Stimulated activated CD4-positive, alpha-beta T cell treated with anti-CD3 and anti-CD28 coated beads, Interleukin-15, amount 100 ng/mL, for 48 hours (primary cell): ENCODE results near the gene LRRC4C.
"Not testable (repeated sequence)": the region's sequence is repeated elsewhere in the genome, so short reads cannot be mapped to it uniquely, and the experiment has no call there.

Experiments used
- DNase-seq, 2 donors: peaks; one replicate each; pipeline ENCODE4 v3.0.0-alpha.2; 2020; ENCODE audit warnings: low read depth in 2 of 2

LRRC4C gene

DNA sequence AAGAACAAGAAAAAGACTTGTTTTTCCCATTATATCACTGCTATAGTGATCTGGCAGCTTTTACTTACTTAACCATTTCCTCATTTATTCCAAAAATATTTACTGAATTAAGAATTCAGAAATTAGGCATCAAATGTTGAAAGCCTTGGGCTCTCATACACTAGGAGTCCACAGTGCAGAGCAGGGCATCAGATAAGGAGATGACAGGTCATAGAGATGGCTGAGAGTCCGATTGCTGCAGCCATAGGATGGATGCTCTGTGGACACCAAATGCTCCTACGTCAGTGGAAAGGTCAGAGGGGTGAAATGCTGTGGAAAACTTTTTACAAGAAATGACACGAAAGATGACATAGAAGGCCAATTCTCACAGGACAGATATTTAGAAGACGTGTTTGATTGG, 771.1 kb downstream of the LRRC4C start:
- no peak for DNase-seq

DNA sequence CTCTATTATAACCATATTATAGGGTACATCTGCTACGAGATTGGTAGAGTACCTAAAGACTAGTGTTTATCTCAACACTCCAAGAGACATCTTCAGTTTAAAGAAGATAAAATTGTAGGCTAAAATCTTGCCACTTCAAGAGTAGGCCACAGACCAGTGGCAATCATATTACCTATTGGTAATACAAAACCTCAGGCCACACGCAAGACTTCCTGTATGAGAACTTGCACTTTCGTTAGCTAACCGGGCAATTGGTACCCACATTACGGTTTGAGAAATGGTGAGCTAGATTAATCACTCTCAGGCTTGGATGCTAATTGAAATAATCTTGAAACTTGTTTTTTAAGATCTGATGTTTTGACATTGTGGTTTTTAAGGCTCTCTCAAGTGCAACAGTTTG, 772.7 kb downstream of the LRRC4C start:
- DNase-seq, result no peak

DNA sequence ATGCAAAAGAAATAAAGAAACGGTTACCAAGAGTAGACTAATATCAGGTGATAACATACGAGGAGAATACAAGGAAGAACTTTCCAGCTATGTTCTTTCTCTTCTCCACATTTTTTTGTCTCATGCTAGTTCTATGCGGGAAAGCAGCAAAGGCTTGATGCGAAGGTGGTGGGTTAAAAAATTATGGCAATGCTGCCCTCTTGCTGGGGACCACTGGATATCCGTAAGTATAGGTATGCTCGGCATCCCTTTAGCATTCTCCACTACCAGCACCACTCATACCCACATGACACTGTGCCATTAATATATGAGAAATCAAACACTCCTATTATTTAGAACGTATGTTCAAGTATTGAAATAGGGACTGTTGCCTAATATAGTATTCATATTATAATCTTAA, 776.4 kb downstream of the LRRC4C start:
- DNase-seq, result no peak

DNA sequence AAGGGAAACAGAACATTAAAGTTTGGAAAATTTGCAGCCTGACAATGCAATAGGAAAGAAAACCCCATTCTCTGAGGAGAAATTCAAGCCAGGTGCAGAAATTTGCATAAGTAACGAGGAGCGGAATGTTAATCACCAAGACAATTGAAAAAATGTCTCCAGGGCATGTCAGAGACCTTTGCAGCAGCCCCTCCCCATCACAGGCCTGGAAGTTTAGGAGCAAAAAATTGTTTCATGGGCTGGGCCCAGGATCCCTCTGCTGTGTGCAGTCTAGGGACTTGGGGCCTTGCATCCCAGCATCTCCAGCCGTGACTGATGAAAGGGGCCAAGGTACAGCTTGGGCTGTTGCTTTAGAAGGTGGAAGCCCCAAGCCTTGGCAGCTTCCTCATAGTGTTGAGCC, 780.2 kb downstream of the LRRC4C start:
- no peak for DNase-seq

DNA sequence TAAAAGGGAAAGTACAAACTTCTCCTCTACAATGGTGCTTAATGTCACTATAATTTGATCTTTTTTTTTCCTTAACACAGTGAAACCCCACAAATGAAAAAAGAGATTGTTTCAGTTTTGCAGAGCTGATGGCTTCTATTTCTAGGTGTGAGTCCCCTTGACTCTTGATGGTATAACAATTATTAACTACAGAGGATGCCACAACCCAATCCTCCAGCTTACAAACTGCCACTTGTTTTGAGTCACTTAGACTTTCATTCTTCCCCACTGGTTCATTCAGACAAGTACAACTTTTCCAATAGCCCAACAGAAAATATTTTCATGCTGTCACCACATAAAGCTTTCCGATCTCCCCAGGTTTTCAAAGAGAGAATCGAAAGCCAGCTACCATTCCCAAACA, 812.2 kb downstream of the LRRC4C start:
- DNase-seq, result no peak

DNA sequence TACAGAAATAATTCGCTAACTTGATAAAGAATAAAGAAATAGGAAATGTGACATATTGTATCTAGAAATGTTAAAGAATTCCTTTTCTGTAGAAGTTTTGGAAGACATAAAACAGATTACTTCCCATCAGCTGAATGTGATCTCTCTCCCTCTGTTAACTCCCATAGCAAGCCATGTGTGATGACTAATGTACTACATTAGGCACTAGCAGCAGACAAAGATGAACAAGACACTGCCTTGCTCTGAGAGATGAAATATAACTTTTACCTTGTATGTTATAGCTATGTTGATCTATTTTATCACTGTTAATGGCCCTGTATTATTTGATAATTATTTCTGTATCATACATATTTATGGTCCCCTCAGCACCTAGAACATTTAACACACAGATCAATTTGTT, 817.2 kb downstream of the LRRC4C start:
- no peak for DNase-seq

DNA sequence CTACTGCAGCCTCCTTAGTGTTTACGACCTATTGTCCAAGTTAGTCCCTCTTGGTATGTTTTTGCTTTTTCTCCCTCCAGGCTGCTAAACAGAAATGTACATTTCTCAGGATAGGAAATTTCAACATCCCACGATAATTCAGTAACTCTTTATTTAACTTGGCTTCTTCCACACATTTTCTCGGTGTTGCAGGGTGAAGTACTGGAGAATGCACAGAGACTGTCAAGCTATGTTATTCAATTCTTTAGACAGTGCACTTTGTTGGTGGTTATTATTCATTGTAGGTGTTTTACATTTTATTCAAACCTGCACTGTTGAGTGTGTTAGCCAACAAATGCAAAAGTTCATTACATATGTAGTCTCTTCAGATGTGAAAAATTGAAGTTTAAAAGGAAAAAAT, 839.8 kb downstream of the LRRC4C start:
- no peak for DNase-seq

DNA sequence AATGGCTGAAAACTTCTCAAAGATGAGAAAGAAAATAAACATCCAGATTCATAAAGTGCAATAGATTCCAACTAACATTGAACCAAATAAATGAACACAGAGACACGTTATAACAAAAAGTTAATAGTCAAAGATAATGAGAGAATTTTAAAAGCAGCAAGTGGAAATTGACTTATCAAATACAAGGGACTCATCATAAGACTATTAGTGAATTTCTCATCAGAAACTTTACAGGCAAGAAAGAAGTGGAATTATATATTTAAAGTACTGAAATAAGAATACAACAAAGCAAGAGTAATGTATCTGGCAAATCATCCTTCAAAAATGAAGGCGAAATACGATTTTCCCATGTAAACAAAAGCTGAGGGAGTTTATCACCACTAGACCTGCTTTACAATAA, 852.7 kb downstream of the LRRC4C start:
- DNase-seq, result no peak

DNA sequence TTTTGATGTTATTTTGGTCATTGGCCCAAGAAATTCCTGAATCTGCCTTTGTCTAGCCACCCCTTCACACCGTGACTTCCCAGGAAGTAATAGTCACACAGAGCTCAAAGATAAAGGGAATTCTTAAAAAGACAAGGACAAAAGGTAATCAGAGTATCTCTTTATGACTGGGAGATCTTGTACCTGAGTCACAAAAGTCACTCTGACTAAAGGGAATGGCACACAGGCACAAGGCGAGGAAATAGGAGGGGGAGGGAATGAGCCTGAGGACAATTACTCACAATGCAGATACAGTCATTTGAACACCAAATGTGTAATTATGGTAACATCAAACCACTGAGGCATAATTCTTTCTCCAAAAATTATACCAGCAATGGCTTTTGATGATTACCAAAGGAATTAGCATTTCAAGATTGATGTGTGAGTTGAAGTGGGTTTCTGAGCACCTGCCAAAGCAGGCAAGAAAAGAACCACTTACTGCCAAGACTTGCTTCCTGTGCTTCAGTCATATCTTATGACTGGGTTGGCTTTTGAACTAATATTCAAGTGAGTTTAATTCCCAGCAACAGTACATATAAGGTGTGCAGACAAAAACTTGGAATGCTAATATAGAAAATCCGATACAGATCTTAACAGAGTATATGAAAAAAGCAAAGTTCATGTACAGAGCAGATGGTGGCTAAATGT, 856.4 kb downstream of the LRRC4C start:
- no peak for DNase-seq

DNA sequence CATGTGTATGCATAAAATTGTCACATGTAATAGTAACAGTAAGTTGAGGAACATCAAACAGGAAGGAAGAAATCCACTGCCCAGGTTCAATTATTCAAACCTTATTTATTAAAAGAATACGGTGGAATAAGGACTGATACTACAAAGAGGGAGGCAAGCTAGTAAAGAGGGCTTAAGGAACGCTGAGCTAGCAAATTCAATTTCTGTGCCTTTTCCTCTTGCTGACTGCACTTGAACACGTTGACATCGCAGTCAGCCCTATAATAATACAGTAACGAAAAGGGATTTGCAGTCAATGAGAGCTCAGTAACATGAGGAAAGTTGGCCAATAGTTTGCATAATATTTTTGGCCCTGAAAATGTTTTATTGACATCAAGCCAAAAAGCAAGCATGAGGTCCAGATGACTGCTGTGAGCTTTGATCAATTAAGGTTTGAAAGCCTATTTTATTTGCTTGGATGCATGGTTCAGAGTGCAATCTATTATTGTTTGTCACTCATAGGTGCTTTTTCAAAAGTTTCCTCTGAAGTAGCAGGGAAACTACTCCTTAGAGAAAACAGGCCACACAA, 861.8 kb downstream of the LRRC4C start:
- no peak for DNase-seq

DNA sequence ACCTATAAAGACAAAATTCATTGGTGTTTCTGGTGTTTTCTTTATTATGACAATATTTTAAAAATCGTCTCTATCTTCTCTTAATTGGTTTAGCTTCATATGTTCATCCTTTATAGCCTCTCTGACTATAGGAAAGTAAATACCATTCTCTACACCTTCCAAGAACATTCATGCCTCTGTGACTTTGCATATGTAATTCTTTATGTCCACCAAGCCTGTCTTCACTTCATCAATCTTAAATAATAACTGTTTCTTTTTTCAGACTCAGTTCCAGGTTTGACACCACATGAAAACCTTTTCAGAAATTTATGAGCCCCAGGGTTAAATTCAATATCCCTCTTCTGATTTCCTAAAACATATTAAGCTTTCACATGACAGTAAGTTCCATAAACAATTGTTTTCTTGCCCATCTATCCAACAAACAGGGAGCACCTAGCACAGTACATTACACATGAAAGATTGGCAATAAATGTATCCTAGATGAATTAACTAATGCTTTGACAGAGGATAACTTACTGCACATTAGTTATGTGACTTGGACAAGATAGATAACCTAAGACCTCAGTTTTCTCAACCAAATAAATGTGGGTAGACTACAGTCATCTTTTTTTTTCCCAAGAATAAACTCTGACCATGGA, 886.1 kb downstream of the LRRC4C start:
- DNase-seq, result no peak

DNA sequence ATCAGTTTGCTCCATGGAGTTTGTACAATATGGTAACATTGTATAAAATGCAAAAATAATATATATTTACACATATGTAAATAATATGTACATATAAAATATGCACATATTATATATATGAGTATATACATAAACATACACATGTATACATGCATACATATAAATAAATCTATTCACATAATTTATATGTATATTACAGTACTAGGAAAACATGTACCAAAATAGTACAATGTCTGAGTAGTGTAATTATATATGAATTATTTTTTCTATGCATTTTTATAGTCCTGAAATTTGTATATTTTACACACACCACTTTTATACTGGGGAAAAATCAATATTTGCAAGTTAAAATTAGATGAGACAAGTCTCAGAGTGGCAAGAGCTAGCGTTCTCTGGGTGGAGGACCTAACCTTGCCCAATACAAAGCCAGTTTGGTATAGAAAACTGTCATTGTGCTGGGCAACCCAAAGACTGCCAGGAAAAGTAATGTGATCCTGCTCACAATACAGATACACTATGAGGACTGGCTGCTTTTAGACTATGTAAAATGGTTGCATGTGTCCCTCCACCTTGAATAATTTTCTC, 889.4 kb downstream of the LRRC4C start:
- no peak for DNase-seq

DNA sequence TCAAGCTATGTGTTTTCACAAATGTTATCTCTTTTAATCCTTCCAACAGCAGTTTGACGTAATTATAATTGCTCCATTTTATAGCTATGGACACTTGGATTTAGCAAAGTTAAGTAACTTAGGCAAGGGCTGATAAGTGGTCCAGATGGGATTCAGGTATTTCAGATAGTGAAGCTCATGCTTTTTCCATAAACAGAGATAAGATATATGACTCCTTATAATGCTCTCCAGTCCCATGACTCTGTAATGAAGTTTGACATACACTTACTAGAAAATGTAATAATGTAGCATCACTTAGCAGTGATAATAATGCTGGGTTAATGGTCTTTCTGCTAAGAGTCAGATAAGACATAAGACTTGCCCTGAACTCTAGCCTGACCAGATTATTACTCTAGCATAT, 892.1 kb downstream of the LRRC4C start:
- no peak for DNase-seq

DNA sequence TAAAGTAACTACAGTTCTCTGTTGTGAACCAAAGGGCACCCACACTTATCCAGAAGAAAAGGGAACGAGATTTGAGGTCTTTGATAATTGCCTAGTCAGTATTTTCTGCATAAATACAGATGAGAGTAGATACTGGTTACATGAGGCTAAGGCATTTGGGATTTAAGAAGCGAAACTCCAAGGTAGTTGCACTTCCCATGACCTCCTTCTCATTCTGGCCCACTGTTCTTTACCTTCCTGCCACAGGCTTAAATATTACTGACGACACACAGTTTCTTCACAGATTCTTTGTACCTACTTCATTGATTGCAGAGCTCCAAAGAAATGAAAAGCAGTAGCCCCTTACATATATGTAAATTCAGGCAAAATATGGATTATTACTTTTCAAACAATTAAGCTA, 915.3 kb downstream of the LRRC4C start:
- no peak for DNase-seq

DNA sequence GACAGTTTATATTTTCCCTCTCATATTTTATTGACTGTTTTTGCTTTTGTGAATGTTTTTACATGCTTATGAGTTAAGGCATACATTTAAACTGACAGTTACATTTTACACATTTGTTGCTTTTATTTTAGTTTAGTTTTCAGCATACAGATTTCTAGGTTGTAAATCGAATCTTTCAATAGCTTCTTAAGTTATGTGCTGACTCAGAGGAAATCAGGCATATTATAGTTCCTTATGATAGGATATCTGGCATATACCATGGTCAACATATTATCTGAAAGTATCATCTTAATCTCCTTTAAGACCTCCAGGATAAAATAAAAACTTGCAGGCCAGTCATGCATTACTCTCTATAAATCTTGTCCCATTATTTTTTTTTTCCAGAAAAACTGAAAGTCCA, 916.6 kb downstream of the LRRC4C start:
- DNase-seq, result no peak

DNA sequence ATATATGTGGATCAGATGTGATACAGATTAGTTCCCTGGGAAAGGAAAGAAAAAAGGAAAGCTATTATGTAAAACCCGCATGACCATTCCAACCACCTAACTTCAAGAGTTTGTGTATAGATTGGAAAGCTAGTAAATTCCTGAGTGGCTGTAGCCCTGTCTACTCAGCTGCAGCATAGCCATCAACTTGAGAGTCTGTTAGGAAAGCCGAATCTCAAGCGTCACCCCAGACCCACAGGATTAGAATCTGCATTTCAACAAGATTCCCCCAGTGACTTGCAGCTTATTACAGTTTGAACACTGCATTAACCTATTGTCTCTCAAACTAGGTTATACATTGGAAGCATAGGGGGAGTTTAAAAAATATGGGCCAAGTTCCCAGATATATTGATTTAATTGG, 921.7 kb downstream of the LRRC4C start:
- DNase-seq, result no peak

DNA sequence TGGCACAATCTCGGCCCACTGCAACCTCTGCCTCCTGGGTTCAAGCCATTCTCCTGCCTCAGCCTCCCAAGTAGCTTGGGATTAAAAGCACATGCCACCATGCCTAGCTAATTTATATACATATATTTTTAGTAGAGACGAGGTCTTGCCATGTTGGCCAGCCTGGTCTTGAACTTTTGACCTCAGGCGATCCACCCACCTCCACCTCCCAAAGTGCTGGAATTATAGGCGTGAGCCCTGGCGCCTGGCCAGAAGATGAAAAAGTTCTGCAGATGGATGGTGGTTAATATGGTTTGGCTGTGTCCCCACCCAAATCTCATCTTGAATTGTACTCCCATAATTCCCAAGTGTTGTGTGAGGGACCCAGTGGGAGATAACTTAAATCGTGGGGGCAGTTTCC, 937.4 kb downstream of the LRRC4C start:
- not testable (repeated sequence) for DNase-seq

DNA sequence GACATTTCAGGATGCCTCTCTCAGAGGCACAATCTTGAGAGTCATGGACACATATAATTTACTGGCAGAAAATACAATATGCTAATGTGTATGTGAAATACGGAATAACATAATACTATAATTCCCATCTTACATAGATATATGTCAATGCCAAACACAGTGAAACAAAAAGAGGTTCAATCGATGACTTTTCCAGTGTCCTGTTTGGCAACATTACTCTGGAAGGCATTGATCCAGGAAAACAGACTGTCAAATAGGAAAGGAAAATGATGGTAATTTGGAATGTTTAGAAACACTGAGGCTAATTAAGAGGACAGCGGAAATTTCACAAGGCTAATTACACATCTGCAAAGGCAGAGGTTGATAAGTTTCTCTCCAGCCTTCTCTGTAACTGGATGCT, 942.3 kb downstream of the LRRC4C start:
- DNase-seq, result no peak

DNA sequence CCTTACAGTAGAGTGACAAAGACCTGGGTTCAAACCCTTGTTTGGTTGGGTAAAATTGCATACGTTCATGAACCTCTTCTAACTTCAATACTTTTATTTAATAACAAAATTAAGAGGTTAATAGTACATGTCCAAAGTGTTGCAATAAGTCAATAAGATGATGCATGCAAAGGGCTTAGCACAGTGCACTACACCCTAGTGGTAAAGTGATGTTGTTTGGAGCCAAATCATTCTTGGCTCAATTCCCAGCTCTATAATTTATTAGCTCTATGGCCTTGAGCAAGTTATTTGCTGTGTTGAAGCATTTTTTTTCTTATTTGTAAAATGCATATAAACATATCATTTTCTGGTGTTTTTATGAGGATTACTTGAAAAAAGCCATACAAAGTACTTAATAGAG, 945.3 kb downstream of the LRRC4C start:
- DNase-seq, result no peak

DNA sequence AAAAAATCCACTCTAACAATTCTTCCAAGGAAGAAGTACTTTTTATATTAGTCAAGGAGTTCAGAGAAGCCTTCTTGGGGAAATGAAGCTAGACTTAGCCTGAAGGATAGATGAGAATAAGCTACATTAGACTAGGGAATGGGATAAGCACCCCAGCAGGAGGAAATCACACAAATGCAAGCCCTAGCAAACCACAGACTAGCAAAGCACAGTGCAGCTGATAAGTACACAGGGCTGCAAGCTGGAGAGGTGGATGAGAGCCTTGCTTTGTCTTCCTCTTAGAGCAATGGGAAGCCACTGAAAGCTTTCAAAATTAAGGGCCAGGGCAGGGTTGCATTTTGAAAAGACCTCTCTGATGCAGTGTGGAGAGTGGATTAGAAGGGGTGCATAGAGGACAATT, 946.2 kb downstream of the LRRC4C start:
- DNase-seq, result no peak

DNA sequence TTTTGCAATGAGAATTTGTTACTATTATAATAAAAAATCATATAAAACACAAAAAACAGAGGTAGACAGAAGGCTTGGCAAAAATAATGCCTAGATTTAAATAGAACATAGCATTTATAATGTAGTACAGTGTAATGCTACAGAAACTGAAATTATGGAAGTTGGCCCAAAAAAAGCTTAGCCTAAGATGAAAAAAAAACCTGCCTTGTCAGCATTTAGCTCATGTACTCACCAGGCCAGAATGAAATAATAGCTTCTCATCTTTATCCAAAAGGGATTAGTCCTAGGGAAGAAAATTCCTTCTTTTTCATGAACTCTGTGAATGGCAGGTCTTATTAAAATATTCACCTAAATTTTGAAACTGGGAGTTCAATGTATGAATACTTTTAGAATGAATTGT, 951.1 kb downstream of the LRRC4C start:
- no peak for DNase-seq

DNA sequence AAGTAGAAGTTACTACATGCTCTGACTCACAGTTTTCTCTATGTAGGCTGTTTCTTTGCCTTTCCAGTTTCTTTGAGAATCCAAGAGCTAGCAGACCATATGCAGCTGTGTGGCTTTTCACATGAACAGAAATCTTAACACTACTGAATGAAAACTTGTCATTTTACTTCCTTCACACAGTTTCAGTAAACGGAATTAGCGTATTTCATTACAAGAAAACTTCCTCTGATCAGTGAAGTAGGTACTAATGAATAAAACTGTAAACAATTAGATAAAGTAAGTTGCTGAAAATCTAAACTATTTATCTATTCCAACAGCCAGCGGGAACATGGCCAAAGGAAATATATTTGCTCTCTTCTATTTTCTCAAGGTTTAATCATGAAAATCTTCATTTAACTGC, 953.2 kb downstream of the LRRC4C start:
- DNase-seq, result no peak

DNA sequence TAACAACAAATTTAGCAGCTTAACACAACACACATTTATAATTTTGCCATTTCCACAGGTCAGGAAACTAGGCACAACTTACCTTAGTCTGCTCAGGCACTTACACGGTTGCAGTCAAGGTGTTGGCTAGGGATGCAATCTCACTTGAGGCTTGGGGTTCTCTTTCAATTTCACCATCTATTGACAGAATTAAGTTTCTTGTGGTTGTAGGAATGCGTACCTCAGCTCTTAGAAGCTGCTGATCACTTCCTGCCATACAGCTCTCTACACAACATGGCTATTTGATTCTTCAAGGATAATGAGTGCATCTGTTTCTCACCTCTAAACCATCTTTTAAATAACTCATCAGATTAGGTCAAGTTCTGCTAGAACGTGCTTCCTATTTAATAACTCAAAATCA, 968.1 kb downstream of the LRRC4C start:
- no peak for DNase-seq
